HEK293 (cell line): ENCODE results near the gene SP4.

Experiments used
- HIC1 ChIP-seq: fragments of 450-650 bp; formaldehyde crosslinking; IDR thresholded peaks from 2 replicates; pipeline ENCODE4 v1.5.1; 2016; ENCODE audit warnings: missing biosample characterization, missing genetic modification characterization
- KLF10 ChIP-seq: fragments of 450-650 bp; IDR thresholded peaks from 2 replicates; pipeline ENCODE4 v1.5.1; 2018; ENCODE audit warnings: missing biosample characterization, mild to moderate bottlenecking, missing genetic modification characterization
- KLF17 ChIP-seq: fragments of 450-650 bp; formaldehyde crosslinking; IDR thresholded peaks from 2 replicates; pipeline ENCODE4 v1.5.1; 2016; ENCODE audit warnings: missing biosample characterization, missing genetic modification characterization
- KLF8 ChIP-seq: fragments of 450-650 bp; formaldehyde crosslinking; IDR thresholded peaks from 2 replicates; pipeline ENCODE4 v1.5.1; 2016; ENCODE audit warnings: missing biosample characterization, missing genetic modification characterization
- PRDM6 ChIP-seq: fragments of 450-650 bp; formaldehyde crosslinking; IDR thresholded peaks from 2 replicates; pipeline ENCODE4 v1.5.1; 2017; ENCODE audit warnings: missing biosample characterization, missing genetic modification characterization
- SETDB1 ChIP-seq: IDR thresholded peaks from one replicate; pipeline ENCODE4 v1.6.1; 2017; ENCODE audit warnings: mild to moderate bottlenecking, low read length, moderate library complexity, mixed read lengths; ENCODE audit not compliant: insufficient read length
- TRIM28 ChIP-seq: IDR thresholded peaks from 2 replicates; pipeline ENCODE4 v1.6.1; 2011; ENCODE audit warnings: low read length, control low read depth, borderline replicate concordance
- ZBTB8A ChIP-seq: fragments of 450-650 bp; formaldehyde crosslinking; IDR thresholded peaks from 2 replicates; pipeline ENCODE4 v1.5.1; 2016; ENCODE audit warnings: missing biosample characterization, missing genetic modification characterization
- ZFHX2 ChIP-seq: fragments of 450-650 bp; formaldehyde crosslinking; conservative IDR thresholded peaks from 2 replicates; pipeline ENCODE4 v1.5.1; 2016; ENCODE audit warnings: missing biosample characterization, missing genetic modification characterization
- ZNF133 ChIP-seq: fragments of 450-650 bp; formaldehyde crosslinking; IDR thresholded peaks from 2 replicates; pipeline ENCODE4 v1.5.1; 2016; ENCODE audit warnings: missing biosample characterization, missing genetic modification characterization
- ZNF169 ChIP-seq: fragments of 450-650 bp; formaldehyde crosslinking; IDR thresholded peaks from 2 replicates; pipeline ENCODE4 v1.5.1; 2016; ENCODE audit warnings: missing biosample characterization, missing genetic modification characterization
- ZNF2 ChIP-seq: fragments of 450-650 bp; formaldehyde crosslinking; IDR thresholded peaks from 2 replicates; pipeline ENCODE4 v1.5.1; 2016; ENCODE audit warnings: missing biosample characterization, missing genetic modification characterization
- ZNF23 ChIP-seq: fragments of 450-650 bp; formaldehyde crosslinking; IDR thresholded peaks from 2 replicates; pipeline ENCODE4 v1.5.1; 2016; ENCODE audit warnings: missing biosample characterization, missing genetic modification characterization, borderline replicate concordance
- ZNF366 ChIP-seq: fragments of 450-650 bp; formaldehyde crosslinking; conservative IDR thresholded peaks from 2 replicates; pipeline ENCODE4 v1.5.1; 2016; ENCODE audit warnings: missing biosample characterization, missing genetic modification characterization
- ZNF398 ChIP-seq: fragments of 450-650 bp; formaldehyde crosslinking; IDR thresholded peaks from 2 replicates; pipeline ENCODE4 v1.5.1; 2017; ENCODE audit warnings: missing biosample characterization, missing genetic modification characterization
- ZNF423 ChIP-seq: fragments of 450-650 bp; formaldehyde crosslinking; IDR thresholded peaks from 2 replicates; pipeline ENCODE4 v1.5.1; 2016; ENCODE audit warnings: missing biosample characterization, missing genetic modification characterization
- ZNF501 ChIP-seq: fragments of 450-650 bp; formaldehyde crosslinking; IDR thresholded peaks from 2 replicates; pipeline ENCODE4 v1.5.1; 2016; ENCODE audit warnings: missing biosample characterization, missing genetic modification characterization
- ZNF518A ChIP-seq: fragments of 450-650 bp; formaldehyde crosslinking; conservative IDR thresholded peaks from 2 replicates; pipeline ENCODE4 v1.5.1; 2016; ENCODE audit warnings: low read depth, missing biosample characterization, missing genetic modification characterization
- ZNF529 ChIP-seq: fragments of 450-650 bp; formaldehyde crosslinking; IDR thresholded peaks from 2 replicates; pipeline ENCODE4 v1.5.1; 2017; ENCODE audit warnings: missing genetic modification characterization, missing biosample characterization; ENCODE audit not compliant: insufficient replicate concordance
- ZNF549 ChIP-seq: fragments of 450-650 bp; IDR thresholded peaks from 2 replicates; pipeline ENCODE4 v1.5.1; 2018; ENCODE audit warnings: missing biosample characterization, missing genetic modification characterization, mild to moderate bottlenecking, inconsistent platforms, moderate library complexity
- ZNF558 ChIP-seq: fragments of 450-650 bp; formaldehyde crosslinking; IDR thresholded peaks from 2 replicates; pipeline ENCODE4 v1.5.1; 2016; ENCODE audit warnings: missing biosample characterization, missing genetic modification characterization
- ZNF561 ChIP-seq: fragments of 450-650 bp; IDR thresholded peaks from 2 replicates; pipeline ENCODE4 v1.5.1; 2018; ENCODE audit warnings: missing biosample characterization, missing genetic modification characterization, borderline replicate concordance
- ZNF580 ChIP-seq: fragments of 450-650 bp; formaldehyde crosslinking; IDR thresholded peaks from 2 replicates; pipeline ENCODE4 v1.5.1; 2016; ENCODE audit warnings: missing biosample characterization, missing genetic modification characterization
- ZNF596 ChIP-seq: fragments of 450-650 bp; IDR thresholded peaks from 2 replicates; pipeline ENCODE4 v1.5.0; 2018; ENCODE audit warnings: missing biosample characterization, mild to moderate bottlenecking, missing genetic modification characterization, moderate library complexity
- ZNF610 ChIP-seq: fragments of 450-650 bp; formaldehyde crosslinking; IDR thresholded peaks from 2 replicates; pipeline ENCODE4 v1.5.1; 2016; ENCODE audit warnings: missing biosample characterization, missing genetic modification characterization, borderline replicate concordance
- ZNF660 ChIP-seq: fragments of 450-650 bp; IDR thresholded peaks from 2 replicates; pipeline ENCODE4 v1.5.1; 2018; ENCODE audit warnings: missing biosample characterization, mild to moderate bottlenecking, missing genetic modification characterization
- ZNF707 ChIP-seq: fragments of 450-650 bp; formaldehyde crosslinking; IDR thresholded peaks from 2 replicates; pipeline ENCODE4 v1.5.1; 2016; ENCODE audit warnings: missing biosample characterization, missing genetic modification characterization
- ZNF747 ChIP-seq: fragments of 450-650 bp; formaldehyde crosslinking; IDR thresholded peaks from 2 replicates; pipeline ENCODE4 v1.5.1; 2016; ENCODE audit warnings: missing biosample characterization, missing genetic modification characterization
- ZNF791 ChIP-seq: fragments of 450-650 bp; formaldehyde crosslinking; IDR thresholded peaks from 2 replicates; pipeline ENCODE4 v1.5.1; 2016; ENCODE audit warnings: missing biosample characterization, missing genetic modification characterization
- ZNF830 ChIP-seq: fragments of 450-650 bp; IDR thresholded peaks from 2 replicates; pipeline ENCODE4 v1.5.0; 2018; ENCODE audit warnings: missing biosample characterization, missing genetic modification characterization, low read depth, mild to moderate bottlenecking, moderate library complexity

SP4 gene

GRCh38 chr7:21454182-21454581 is 26.3 kb downstream of the SP4 start (continued):
- no peak for TF ChIP-seq ZNF501 (tag by site-specific recombination)
- TF ChIP-seq ZNF747, result no peak
- no peak for TF ChIP-seq ZNF423
- peak; percentile 50; the same call in 1 of the 2 replicates for TF ChIP-seq ZNF518A (tag by site-specific recombination)
- 0 out of 2 replicates have a peak, but pooled peaks have one; percentile 16 for TF ChIP-seq ZNF549 (tag by site-specific recombination)
- TF ChIP-seq ZNF23 (tag by site-specific recombination), result no peak
- TF ChIP-seq ZNF660 (tag by site-specific recombination), result no peak
- TF ChIP-seq PRDM6 (tag by site-specific recombination), result no peak
- TF ChIP-seq KLF17 (tag by site-specific recombination), result no peak
- TF ChIP-seq SETDB1, result peak; percentile 98
- no peak for TF ChIP-seq ZNF169
- TF ChIP-seq ZNF529 (tag by site-specific recombination), result peak; percentile 8
- no peak for TF ChIP-seq ZNF2 (tag by site-specific recombination)
- TF ChIP-seq ZNF580 (tag by site-specific recombination), result no peak
- no peak for TF ChIP-seq ZNF398
- no peak for TF ChIP-seq ZFHX2 (tag by site-specific recombination)
- TF ChIP-seq ZNF610 (tag by site-specific recombination), result 0 out of 2 replicates have a peak, but pooled peaks have one; percentile 52
- no peak for TF ChIP-seq ZNF133 (tag by site-specific recombination)
- TF ChIP-seq KLF8 (tag by site-specific recombination), result no peak
- TF ChIP-seq ZNF707 (tag by site-specific recombination), result no peak
- 0 out of 2 replicates have a peak, but pooled peaks have one; percentile 26 for TF ChIP-seq ZNF558 (tag by site-specific recombination)
- no peak for TF ChIP-seq ZNF791
- peak; percentile 48; the same call in 1 of the 2 replicates for TF ChIP-seq TRIM28
- TF ChIP-seq ZNF830, result no peak
- no peak for TF ChIP-seq HIC1 (tag by site-specific recombination)
- no peak for TF ChIP-seq ZNF561 (tag by site-specific recombination)
- TF ChIP-seq ZNF366, result no peak
- no peak for TF ChIP-seq ZNF596
- TF ChIP-seq KLF10, result no peak
- TF ChIP-seq ZBTB8A (tag by site-specific recombination), result no peak
